Ishikawa (cell line): Measurements from ENCODE around the gene MST1R.

Experiments
- CEBPB ChIP-seq: IDR thresholded peaks from 2 replicates; pipeline ENCODE4 v1.6.1; 2012
- EP300 ChIP-seq: IDR thresholded peaks from 2 replicates; pipeline ENCODE4 v1.6.1; 2012; ENCODE audit warnings: borderline replicate concordance
- REST ChIP-seq: IDR thresholded peaks from 2 replicates; pipeline ENCODE4 v1.6.1; 2012; ENCODE audit warnings: low read depth, mild to moderate bottlenecking
- TAF1 ChIP-seq: IDR thresholded peaks from 2 replicates; pipeline ENCODE4 v1.6.1; 2012; ENCODE audit warnings: low read depth, mild to moderate bottlenecking
- YY1 ChIP-seq: IDR thresholded peaks from 2 replicates; pipeline ENCODE4 v1.6.1; 2012; ENCODE audit warnings: low read depth

GRCh38 chr3:49940667-49941249 lies 37.1 kb upstream of the MST1R start:
- no peak for TF ChIP-seq CEBPB
- no peak for TF ChIP-seq REST
- no peak for TF ChIP-seq YY1
- no peak for TF ChIP-seq TAF1
- no peak for TF ChIP-seq EP300
